Gastroesophageal sphincter (tissue), 4 donors: ENCODE data around the gene ITGA8. TPM values are rescaled to one million over a fixed set of nuclear protein-coding genes. Genes with fewer than 3 reads are reported as not detected.

Experiments used
- ATAC-seq: fragments of 150-250 bp; one replicate; pipeline ENCODE4 v1.9.1; 2016; ENCODE audit warnings: mild to moderate bottlenecking, moderate library complexity
- H3K27ac ChIP-seq, 4 donors: fragments of 200-600 bp; sonication (generic) in 3 of 4; 1 replicate in 3 of 4; 2 replicates in 1 of 4; pipeline ENCODE4 v1.5.1; 2016 to 2019
- H3K27me3 ChIP-seq: fragments of 200-600 bp; sonication (generic); one replicate; pipeline ENCODE4 v1.5.1; 2019
- H3K36me3 ChIP-seq, 2 donors: fragments of 200-600 bp; sonication (generic); one replicate each; pipeline ENCODE4 v1.5.1; 2019; ENCODE audit warnings: control low read depth in 1 of 2
- H3K4me1 ChIP-seq, 3 donors: fragments of 200-600 bp; sonication (generic); 1 replicate in 2 of 3; 2 replicates in 1 of 3; pipeline ENCODE4 v1.5.1; 2016 to 2019; ENCODE audit warnings: control low read depth in 2 of 3
- H3K4me3 ChIP-seq, 2 donors: fragments of 200-600 bp; sonication (generic); one replicate each; pipeline ENCODE4 v1.5.1; 2019; ENCODE audit warnings: mild to moderate bottlenecking in 1 of 2, moderate library complexity in 1 of 2
- H3K9me3 ChIP-seq, 3 donors: fragments of 200-600 bp; sonication (generic); one replicate each; pipeline ENCODE4 v1.5.1; 2017 to 2019; ENCODE audit warnings: control low read depth in 2 of 3
- CTCF ChIP-seq, 4 experiments: fragments of 200-600 bp in 2 of 4; fragments of 450-650 bp in 2 of 4; sonication (generic) in 1 of 4; IDR thresholded peaks; one replicate each; pipeline ENCODE4 v1.5.1; 2017 to 2019; ENCODE audit warnings: antibody characterized with exemption in 4 of 4, mild to moderate bottlenecking in 2 of 4, moderate library complexity in 2 of 4
- EP300 ChIP-seq: sonication (generic); formaldehyde crosslinking; IDR thresholded peaks from one replicate; pipeline ENCODE4 v1.6.1; 2017; ENCODE audit warnings: antibody characterized with exemption, mild to moderate bottlenecking
- POLR2A ChIP-seq, 2 donors: fragments of 450-650 bp; IDR thresholded peaks; one replicate each; pipeline ENCODE4 v1.6.1; 2017; ENCODE audit warnings: antibody characterized with exemption in 2 of 2, mild to moderate bottlenecking in 2 of 2, moderate library complexity in 1 of 2
- POLR2AphosphoS5 ChIP-seq: sonication (generic); formaldehyde crosslinking; IDR thresholded peaks from one replicate; pipeline ENCODE4 v1.6.1; 2017; ENCODE audit warnings: antibody characterized with exemption
- WGBS, 2 donors: methylation state at CpG; one replicate each; pipeline ENCODE4 v1.1.5; 2018; ENCODE audit warnings: low coverage in 1 of 2; 5-methylcytosine and 5-hydroxymethylcytosine counted together
- total RNA-seq, 4 donors: library from RNA; depleted of rRNA; stranded (reverse); fragments of >200 nt; gene quantifications; one replicate each; pipeline ENCODE4 v1.1.0, GENCODE V29; 2016

ITGA8 gene
- total RNA-seq, 4 donors from 2014 or later: 37.6 to 667 (median 310) TPM

- Histone ChIP-seq H3K4me3 (no peak overlapping the region), H3K27ac (no peak overlapping the region), H3K9me3 (no peaks in the 10 kb centered on the region), H3K4me1 (peaks cover 0 to 15% (median 0%) of the 10 kb centered on the region in 3 donors), H3K36me3 (peaks cover 0 to 8% of the 10 kb centered on the region in 2 donors), H3K27me3 (no peaks in the 10 kb centered on the region)
- 79 to 81% methylated on average over 10 to 11 of the region's 11 CpGs for WGBS, 2 donors
- no peak for TF ChIP-seq POLR2A (IDR thresholded peaks at IDR 0.05)
- TF ChIP-seq CTCF (IDR thresholded peaks at IDR 0.05): no peak
- no peak for TF ChIP-seq EP300
- TF ChIP-seq POLR2AphosphoS5: no peak
- no peak for ATAC-seq
Measured at GRCh38 chr10:15521328-15521903, 198.3 kb downstream of the ITGA8 start.

DNA sequence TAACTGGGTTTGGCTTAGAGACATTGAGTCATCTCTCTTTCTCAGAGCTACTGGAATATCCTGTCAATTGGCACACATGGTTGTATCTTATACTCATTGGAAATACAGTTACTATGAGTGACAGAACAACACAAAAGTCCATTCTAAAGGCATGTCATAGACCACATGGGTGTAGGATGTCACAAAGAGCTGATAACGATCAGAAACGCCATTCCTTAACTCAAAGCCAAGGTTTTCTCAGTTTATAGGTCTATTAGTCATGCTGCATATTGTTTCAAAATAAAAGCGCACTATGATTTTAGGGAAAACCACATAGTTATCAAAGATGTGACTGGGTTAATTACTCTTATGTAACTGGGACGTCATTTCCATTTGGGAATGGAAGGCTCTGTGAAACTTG lies 201.5 kb downstream of the ITGA8 start:
- Histone ChIP-seq H3K36me3 (peaks cover 0 to 5% of the 10 kb centered on the region in 2 donors), H3K9me3 (no peaks in the 10 kb centered on the region), H3K27ac (no peak overlapping the region), H3K27me3 (no peaks in the 10 kb centered on the region), H3K4me1 (peaks cover 0 to 17% (median 0%) of the 10 kb centered on the region in 3 donors), H3K4me3 (no peak overlapping the region)
- WGBS, 2 donors: 80 to 87% methylated on average over 4 of the region's 4 CpGs
- ATAC-seq: no peak
- no peak for TF ChIP-seq POLR2A (IDR thresholded peaks at IDR 0.05)
- TF ChIP-seq POLR2AphosphoS5: no peak
- no peak for TF ChIP-seq EP300
- TF ChIP-seq CTCF (IDR thresholded peaks at IDR 0.05): no peak

- Histone ChIP-seq H3K36me3 (peaks cover 0 to 5% of the 10 kb centered on the region in 2 donors), H3K27ac (no peak overlapping the region), H3K27me3 (no peaks in the 10 kb centered on the region), H3K9me3 (no peaks in the 10 kb centered on the region), H3K4me3 (no peak overlapping the region), H3K4me1 (peaks cover 0 to 14% (median 0%) of the 10 kb centered on the region in 3 donors)
- 90 to 97% methylated on average over 4 of the region's 4 CpGs for WGBS, 2 donors
- no peak for TF ChIP-seq POLR2A (IDR thresholded peaks at IDR 0.05)
- TF ChIP-seq POLR2AphosphoS5: no peak
- TF ChIP-seq CTCF (IDR thresholded peaks at IDR 0.05): no peak
- no peak for ATAC-seq
Measured at GRCh38 chr10:15516256-15517085, 203.3 kb downstream of the ITGA8 start.

DNA sequence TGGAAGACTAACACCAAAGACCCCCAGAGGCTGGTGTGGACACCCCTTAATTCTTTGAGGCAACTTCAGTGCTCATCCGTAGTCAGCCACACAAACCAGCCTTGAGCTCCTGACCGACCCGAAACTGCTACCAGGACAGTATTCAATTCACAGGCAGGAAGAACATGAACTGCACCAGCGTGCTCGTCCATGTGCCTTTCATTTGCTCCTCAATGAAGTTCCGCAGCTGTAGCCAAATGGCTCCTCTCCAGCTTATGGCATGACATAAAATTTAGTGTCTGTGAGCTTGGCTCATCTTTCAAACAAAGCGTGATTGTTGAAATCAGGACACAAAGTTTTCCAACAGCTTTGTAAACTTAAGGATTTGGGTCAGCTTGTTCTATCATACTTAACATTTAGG lies 204.5 kb downstream of the ITGA8 start:
- no peak for TF ChIP-seq EP300
- TF ChIP-seq POLR2AphosphoS5: peak; percentile 50
- WGBS, 2 donors: 7 to 45% methylated on average over 5 to 7 of the region's 7 CpGs
- no peaks in the 10 kb centered on the region for H3K9me3 ChIP-seq
- H3K27me3 ChIP-seq: no peaks in the 10 kb centered on the region
- H3K4me1 ChIP-seq: peaks cover 0 to 14% (median 0%) of the 10 kb centered on the region in 3 donors
- no peak overlapping the region for H3K4me3 ChIP-seq
- ATAC-seq: peak; percentile 39
- peak overlapping the region in 1 of 4 donors; percentile 20 for H3K27ac ChIP-seq
- H3K36me3 ChIP-seq: peaks cover 0 to 2% of the 10 kb centered on the region in 2 donors

GRCh38 chr10:15510963-15511362 lies 208.8 kb downstream of the ITGA8 start:
- Histone ChIP-seq H3K36me3 (no peaks in the 10 kb centered on the region), H3K27ac (no peak overlapping the region), H3K4me3 (no peak overlapping the region), H3K9me3 (no peaks in the 10 kb centered on the region), H3K4me1 (peaks cover 0 to 9% (median 0%) of the 10 kb centered on the region in 3 donors), H3K27me3 (no peaks in the 10 kb centered on the region)
- ATAC-seq: no peak
- TF ChIP-seq POLR2AphosphoS5: no peak
- no peak for TF ChIP-seq CTCF (IDR thresholded peaks at IDR 0.05)
- TF ChIP-seq POLR2A (IDR thresholded peaks at IDR 0.05): no peak
- TF ChIP-seq EP300: no peak
- 47 to 54% methylated on average over 3 of the region's 3 CpGs for WGBS, 2 donors
